Hepatocyte (in vitro differentiated cells): ENCODE measurements around the gene DBP.

Source experiments
- CTCF ChIP-seq: fragments of 200-600 bp; sonication (generic); IDR thresholded peaks from 2 replicates; pipeline ENCODE4 v1.5.1; 2016; ENCODE audit warnings: antibody characterized with exemption, mild to moderate bottlenecking; ENCODE audit not compliant: poor library complexity
- EZH2 ChIP-seq: fragments of 200-600 bp; sonication (generic); IDR thresholded peaks from 2 replicates; pipeline ENCODE4 v1.6.1; 2016; ENCODE audit warnings: antibody characterized with exemption, mild to moderate bottlenecking, borderline replicate concordance
- EZH2phosphoT487 ChIP-seq: fragments of 200-600 bp; sonication (generic); IDR thresholded peaks from one replicate; pipeline ENCODE4 v1.6.1; 2018; ENCODE audit warnings: antibody characterized with exemption, mild to moderate bottlenecking, low read depth, moderate library complexity; ENCODE audit not compliant: unreplicated experiment, severe bottlenecking

GRCh38 chr19:48686088-48686487 is 48.9 kb upstream of the DBP start:
- TF ChIP-seq CTCF (no peak), EZH2phosphoT487 (no peak), EZH2 (no peak)
